ENCODE data around the gene GPRIN1.
"Not testable (repeated sequence)": the region's sequence is repeated elsewhere in the genome, so short reads cannot be mapped to it uniquely, and the experiment has no call there.

The GPRIN1 gene

GRCh38 chr5:176624938-176625337 lies 15.0 kb upstream of the GPRIN1 start:
- DNase-seq (ENCODE audit: low read depth), result no peak

DNA sequence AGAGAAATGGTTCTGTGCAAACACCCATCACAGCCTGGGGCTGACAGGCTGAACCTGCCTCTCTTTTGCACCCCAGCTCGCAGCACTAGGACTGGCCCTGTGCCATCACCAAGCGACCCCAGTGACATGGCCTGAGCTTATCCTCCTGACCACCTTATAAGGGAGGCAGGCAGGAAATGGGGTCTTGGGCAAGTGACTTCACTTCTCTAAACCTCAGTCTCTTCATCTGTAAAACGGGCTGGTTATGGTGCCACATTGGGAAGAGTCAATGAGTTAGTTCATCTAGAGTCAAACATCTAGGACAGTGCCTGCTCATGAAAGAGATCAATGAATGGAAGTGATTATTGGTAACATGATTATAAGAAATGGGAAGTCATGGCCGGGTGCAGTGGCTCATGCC lies 14.2 kb upstream of the GPRIN1 start:
- no peak for DNase-seq (ENCODE audit: low read depth)

GRCh38 chr5:176621661-176622079 lies 11.7 kb upstream of the GPRIN1 start:
- no peak for DNase-seq (ENCODE audit: low read depth)

DNA sequence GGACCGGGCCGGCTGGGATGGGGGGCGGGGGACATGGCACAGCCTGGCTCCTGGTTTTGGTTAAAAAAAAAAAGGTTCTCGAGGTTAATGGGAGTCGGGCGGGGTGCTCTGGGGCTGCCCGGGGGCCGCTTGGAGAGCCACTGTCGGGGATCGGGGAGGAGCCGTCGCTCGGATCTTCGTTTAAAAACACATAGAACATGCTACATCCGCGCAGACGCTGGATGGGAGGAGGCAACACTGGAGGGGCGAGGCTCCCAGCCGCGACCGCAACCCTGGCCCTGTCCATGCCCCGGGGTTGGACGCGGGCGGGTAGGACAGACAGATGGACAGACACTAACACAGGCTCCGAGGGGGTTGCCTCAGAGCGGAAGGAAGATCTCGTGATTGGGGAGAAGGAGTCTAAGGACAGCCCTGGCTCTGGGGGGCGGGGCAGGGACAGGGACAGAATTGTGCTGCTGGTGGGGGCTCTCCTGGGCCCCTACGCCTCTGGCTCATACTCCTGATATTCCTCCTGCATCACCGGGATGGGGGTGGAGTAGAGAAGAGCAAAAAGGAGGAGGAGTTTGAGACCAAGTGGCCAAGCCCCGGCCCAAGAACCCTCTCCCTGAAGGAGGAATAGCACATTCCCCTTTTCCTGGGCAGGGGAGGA lies 10.5 kb upstream of the GPRIN1 start:
- peak; percentile 50 for DNase-seq (ENCODE audit: low read depth)

GRCh38 chr5:176619569-176620332 lies 9.8 kb upstream of the GPRIN1 start:
- no peak for DNase-seq (ENCODE audit: low read depth)

GRCh38 chr5:176619203-176619568 lies 9.2 kb upstream of the GPRIN1 start:
- peak; percentile 83 for DNase-seq (ENCODE audit: low read depth)

DNA sequence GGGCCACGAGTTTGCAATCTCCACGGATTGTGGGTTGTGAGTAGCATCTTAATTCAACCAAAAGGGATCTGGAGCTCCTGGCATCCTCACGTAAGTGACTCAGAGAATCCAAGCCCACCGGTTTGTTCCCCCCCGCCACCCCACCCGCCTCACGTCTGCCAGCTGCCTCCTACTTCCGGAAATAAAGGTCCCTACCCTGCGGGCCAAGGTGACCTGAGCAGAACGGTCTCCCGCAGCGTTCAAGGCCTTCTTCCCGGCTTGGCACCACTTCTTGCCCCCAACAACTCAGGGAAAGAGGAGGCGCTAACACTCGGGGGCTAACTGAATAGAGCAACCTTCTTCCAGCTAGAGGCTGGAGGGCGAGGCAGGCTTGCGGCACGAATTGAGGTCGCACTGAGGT lies 8.8 kb upstream of the GPRIN1 start:
- DNase-seq (ENCODE audit: low read depth), result no peak

DNA sequence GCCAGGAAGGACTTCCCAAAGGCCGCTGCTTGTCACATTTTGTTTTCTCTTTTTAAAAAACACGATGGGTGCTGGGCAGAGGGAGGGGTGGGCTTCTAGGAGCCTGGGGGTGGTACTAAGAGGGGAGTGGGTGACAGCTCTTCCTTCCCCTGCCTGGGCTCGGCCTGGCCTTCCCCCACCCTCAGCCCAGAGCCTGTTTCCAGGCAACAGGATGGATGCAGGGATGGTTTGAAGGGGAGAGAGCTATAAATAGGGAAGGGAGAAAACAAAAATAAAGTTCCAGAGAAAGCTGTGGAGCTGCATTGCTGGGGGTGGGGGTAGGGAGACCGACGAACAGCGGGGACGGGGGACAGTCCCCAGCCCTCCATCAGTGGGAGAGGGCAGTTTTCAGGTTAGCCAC lies 6.6 kb upstream of the GPRIN1 start:
- DNase-seq (ENCODE audit: low read depth), result no peak

DNA sequence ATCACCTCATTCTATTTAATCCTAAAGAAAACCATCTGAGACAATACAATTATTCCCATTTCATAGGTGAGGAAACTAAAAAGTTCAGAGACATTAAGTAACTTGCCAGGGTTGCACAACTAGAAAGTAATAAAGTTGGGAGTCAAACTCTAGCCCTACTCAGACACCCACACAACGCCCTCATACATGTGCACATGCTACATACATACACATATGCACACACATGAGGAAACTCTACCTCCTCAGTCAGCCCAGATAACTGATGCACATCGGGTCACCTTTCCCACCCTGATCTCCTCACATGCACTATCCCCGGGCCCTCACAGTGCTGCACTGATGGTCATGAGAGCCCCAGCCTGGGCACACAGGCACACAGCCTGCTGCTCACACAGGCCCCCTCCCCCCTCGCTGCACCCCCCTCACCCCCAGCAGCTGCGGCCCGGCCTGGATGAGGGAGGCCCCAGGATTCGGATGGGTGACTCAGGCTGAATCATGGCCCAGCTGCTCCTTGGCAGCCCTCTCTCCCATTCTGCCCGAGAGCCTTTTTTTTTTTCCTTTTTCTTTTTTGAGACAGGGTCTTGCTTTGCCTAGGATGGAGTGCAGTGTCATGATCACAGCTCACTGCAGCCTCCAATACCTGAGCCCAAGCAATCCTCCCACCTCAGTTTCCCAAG lies 5.0 kb upstream of the GPRIN1 start:
- DNase-seq (ENCODE audit: low read depth), result peak; percentile 75

DNA sequence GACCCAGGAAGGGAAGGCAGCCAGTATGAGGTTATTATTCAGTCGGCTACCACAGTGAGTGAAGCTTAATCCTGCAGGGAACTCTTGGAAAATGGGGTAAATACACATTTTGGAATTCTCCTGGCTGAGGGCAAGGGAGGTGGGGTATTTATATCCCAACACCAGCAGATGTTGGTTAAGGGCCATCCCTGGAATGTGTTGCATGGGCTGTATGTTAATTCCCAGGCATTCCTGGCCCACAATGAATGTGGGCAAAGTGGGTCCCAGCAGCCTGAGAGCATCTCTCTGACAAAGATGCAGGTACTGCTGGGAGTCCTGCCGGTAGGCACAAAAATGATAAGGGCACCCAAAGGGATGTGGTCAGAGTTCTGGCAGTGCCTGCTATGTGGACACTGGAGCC lies 2.9 kb upstream of the GPRIN1 start:
- DNase-seq (ENCODE audit: low read depth), result no peak

GRCh38 chr5:176612008-176612407 lies 2.1 kb upstream of the GPRIN1 start:
- DNase-seq (ENCODE audit: low read depth), result no peak

- DNase-seq (ENCODE audit: low read depth), result peak; percentile 85
These were observed 1.5 kb upstream of the GPRIN1 start for GRCh38 chr5:176611435-176611834.

- DNase-seq (ENCODE audit: low read depth), result no peak
These were observed 448 bp upstream of the GPRIN1 start for GRCh38 chr5:176610435-176610773.

DNA sequence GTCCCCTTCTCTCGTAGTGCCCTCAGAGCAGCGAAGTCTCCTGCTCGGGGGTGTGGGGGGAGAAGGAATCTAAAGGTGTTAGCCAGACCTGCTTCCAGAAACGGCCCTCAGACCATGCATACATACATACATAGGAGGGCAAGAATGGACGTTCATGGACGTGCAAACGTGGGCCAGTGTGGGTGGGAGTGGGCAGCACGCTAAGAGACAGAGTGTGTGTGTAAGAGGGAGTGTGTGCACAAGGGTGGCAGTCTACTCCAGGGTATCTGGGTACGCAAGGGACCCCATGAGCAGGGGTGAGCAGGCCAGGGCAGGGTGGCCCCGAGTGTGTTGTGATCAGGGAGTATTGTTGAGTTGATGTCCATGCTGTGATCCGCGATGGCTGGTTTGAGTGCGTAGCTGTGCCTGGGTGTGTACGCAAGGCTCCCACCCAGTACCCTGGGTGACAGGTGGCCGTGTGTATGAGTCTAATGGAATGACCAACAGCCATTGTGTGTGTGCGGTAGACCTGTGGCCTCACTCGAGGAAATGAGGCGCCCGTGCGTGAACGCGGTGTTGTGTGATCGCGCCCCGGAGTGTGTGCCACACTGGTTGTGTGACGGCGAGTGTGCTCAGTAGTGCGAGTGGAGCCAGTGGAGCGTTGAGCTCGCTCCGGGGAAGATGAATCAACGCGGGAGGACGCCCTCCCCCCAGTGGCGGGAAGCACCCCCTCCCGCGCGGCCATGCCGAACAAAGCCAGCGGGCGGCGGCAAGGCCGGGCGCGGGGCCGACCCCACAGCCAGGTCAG lies 826 bp downstream of the GPRIN1 start:
- no peak for DNase-seq (ENCODE audit: low read depth)

DNA sequence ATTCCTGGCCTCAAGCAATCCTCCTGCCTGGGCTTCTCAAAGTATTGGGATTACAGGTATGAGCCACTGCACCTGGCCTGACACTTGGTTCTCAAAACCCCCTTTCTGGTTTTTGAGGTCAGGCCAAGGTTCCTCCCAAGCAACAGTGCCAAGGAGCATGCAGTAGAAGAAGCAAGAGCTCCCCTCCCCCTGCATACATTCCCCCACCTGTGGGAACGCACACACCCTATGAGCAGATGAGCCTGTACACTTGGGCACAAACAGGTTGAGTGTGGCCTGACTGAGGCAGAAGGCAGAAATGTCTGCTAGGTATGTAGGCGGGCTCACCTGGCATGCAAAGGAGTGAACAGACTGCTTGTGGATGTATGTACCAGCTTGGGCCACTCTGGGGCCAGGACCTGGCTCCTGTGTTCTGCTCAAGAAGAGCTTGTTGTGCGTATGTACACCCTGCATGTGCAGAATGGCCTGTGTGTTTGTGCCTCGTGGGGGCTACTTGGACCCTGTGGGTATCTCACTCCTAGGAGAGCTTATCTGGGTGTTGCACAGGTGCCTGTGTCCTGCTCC lies 1.7 kb downstream of the GPRIN1 start:
- DNase-seq (ENCODE audit: low read depth), result no peak

DNA sequence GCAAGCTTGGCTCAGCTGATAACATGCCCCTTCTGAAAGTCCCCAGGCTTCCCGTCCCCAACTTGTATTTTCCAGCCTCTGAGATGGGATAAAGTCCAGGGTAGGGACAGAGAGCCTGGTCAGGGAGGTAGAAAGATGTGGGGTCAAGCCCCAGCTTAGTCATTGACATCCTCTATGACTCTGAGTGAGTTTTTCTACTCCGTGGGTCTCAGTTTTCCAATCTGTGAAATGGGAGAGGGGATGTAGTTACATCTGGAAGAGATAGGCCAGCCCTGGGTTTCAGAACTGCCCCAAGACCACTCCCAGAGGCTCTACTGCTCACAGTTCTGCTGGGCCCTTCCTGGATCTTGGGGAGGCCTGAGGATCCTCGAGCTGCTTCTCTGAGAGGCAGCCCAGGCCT lies 3.1 kb downstream of the GPRIN1 start:
- no peak for DNase-seq (ENCODE audit: low read depth)

GRCh38 chr5:176606032-176606431 lies 3.9 kb downstream of the GPRIN1 start:
- no peak for DNase-seq (ENCODE audit: low read depth)

- no peak for DNase-seq (ENCODE audit: low read depth)
These were observed 6.9 kb downstream of the GPRIN1 start for GRCh38 chr5:176603091-176603490.

- no peak for DNase-seq (ENCODE audit: low read depth)
These were observed 8.0 kb downstream of the GPRIN1 start for GRCh38 chr5:176601901-176602482.

DNA sequence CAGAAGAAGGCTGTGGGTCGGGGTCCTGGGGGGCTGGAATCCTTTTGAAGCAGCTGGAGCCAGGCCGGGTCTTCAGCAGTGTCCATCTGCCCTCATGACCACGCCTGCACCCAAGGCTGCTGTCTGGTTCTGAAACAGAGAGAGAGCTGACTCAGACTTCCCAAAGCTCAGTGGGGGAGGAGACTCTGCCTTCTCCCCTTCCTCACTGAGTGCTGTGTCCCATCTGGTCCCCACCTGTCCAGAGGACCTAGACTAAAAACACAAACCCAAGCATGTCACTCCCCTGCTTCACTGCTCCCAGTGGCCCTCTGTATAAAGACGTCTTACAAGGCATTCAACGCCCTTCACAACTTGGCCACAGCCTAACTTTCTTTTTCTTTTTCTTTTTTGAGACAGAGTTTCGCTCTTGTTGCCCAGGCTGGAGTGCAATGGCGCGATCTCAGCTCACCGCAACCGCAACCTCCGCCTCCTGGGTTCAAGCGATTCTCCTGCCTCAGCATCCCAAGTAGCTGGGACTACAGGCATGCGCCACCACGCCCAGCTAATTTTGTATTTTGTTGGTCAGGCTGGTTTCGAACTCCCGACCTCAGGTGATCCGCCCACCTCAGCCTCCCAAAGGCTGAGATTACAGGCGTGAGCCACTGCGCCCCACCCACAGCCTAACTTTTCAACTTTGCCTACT lies 10.1 kb downstream of the GPRIN1 start:
- DNase-seq (ENCODE audit: low read depth), result not testable (repeated sequence)

Measured in EH (cell line).